ENCODE data around the gene PLA2G4D.

- TF ChIP-seq POLR2AphosphoS5 (IDR thresholded peaks at IDR 0.05; ENCODE audit: insufficient read depth in 1 of 2, low read depth in 1 of 2): no peak
- no peak for TF ChIP-seq CTCF (IDR thresholded peaks at IDR 0.05)
Observed at GRCh38 chr15:42108806-42109205, 14.4 kb upstream of the PLA2G4D start.
